GM18873 (cell line): Measurements from ENCODE around the gene FBXL16.

Experiments
- ATAC-seq: cut with Tn5 transposase; IDR thresholded peaks from one replicate; pipeline ENCODE4 v1.9.1; 2021; ENCODE audit warnings: mild to moderate bottlenecking, moderate library complexity, moderate number of reproducible peaks; ENCODE audit not compliant: unreplicated experiment, low FRiP score

Gene FBXL16

DNA sequence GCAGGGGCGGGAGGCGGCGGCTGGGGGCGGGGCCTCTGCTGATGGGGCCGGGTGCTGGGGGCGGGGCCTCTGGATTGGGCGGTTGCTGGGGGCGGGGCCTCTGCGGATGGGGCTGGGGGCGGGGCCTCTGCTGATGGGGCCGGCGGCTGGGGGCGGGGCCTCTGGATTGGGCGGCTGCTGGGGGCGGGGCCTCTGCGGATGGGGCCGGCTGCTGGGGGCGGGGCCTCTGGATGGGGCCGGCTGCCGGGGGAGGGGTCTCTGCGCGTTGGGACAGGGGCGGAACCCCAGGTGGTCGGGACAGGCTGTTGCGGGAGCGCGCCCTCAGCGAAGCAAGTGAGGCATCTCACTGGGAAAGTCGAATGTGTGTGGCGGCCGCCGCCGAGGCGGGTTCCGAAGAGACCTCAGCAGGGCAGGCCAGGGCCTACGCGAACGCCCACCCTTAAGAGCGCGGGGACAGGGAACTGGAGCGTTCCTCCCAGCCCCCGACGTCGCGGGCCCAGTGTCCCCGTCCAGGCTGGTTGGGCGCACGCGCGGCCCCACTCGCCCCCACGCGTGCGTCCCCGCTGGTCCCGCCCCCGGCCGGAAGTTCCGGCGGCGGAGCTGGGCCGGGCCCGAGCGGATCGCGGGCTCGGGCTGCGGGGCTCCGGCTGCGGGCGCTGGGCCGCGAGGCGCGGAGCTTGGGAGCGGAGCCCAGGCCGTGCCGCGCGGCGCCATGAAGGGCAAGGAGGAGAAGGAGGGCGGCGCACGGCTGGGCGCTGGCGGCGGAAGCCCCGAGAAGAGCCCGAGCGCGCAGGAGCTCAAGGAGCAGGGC, 25.6 kb downstream of the FBXL16 start, which contains the start of gene STUB1:
STUB1 (plus strand) TSS at position 597 of the 811 bp plus-strand sequence; CDS start at position 713, 116 bp downstream.
- no peak for ATAC-seq

DNA sequence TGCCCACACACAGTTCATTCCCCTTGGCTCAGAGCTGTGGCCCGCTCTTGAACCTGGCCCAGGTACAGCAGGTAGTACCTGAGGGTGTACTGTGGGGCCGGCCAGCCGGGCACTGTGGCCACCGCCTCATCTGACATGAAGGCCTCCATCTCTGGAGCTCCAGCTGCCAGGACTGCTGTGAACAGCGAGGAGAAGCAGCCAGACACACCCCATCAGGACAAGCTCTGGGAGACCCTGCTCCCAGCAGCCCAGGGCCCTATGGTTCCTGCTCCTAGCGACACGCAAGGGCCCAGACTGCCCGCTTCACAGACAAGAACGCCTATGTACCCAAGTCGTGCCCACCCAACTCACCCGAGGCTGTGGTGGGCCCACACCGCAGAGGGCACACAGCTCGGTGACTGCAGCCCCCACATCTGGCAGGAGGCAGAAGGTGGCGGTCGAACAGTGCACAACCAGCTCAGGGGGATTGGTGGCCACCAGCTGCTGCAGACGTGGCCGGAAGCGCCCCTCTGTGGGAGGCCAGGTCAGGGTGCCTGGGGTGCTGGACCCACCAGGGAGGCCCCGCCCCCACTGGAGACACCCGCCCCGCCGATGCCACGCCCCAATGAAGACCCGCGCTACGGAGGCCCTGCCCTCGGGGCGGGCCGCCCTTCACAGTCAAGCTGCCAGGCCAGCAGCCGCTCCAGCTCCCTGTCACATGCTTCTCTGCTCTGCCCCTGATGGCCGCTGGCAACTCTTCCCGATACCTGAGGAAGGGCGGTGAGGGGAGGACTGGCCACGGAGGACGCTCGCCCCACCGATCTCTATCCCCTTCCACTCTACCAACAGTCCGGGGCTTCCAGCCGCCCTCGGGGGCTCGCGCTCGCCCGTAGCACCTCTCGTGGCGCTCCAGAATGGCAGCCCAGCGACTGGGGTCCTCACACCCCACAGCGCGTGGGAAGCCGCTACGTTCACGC, 26.5 kb downstream of the FBXL16 start:
- ATAC-seq = no peak

DNA sequence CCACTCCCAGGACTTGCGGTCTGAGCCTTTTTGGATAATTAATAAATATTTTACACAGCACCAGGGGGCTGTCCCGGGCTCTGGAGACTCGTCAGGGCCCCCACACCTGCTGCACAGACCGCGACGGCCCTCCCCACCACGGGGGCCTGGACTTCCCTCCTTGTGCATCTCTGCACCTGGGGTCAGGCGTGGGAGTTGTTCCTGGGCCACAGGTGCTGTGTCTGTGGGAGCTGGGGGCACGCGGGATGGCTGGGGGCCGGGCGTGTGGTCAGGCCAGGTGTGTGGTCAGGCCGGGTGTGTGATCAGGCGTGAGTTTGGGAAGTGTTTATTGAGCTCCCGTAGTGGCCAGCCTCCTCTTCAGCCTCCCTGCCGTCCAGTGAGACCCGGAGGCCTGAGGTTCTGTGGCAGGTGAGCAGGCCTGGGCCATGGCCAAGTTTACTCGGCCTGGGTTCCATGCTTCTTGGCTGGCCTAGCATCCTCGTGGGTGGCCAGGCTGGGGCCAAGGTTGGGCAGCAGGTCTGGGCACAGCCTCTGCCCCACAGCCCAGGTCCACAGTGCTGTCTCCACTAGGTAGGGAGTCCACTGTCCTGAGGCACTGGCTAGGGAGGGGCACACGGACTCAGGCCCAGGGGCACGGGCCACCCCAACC, 27.3 kb downstream of the FBXL16 start:
- no peak for ATAC-seq

DNA sequence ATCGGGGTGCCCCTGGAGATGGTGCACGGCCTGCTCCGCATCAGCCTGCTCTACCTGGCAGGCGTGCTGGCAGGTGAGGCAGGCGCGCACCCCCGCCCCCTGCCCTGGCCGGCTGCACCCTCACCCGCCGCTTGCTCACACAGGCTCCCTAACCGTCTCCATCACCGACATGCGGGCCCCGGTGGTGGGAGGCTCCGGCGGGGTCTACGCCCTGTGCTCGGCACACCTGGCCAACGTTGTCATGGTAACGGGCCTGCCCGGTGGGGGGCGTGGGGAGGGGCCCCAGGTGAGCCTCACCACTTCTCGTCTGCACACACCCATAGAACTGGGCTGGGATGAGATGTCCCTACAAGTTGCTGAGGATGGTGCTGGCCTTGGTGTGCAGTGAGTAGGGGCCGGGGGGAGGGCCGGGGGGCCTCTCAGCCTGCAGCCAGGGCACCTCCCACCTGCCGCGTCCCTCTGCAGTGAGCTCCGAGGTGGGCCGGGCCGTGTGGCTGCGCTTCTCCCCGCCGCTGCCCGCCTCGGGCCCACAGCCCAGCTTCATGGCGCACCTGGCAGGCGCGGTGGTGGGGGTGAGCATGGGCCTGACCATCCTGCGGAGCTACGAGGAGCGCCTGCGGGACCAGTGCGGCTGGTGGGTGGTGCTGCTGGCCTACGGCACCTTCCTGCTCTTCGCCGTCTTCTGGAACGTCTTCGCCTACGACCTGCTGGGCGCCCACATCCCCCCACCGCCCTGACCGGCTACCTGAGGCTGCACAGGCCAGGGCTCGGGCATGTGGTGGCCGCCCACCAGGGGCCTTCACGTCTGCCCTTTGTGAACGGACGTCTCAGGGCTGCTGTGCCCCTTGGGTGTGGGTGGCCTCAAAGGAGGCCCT, 28.0 kb downstream of the FBXL16 start:
- no peak for ATAC-seq

DNA sequence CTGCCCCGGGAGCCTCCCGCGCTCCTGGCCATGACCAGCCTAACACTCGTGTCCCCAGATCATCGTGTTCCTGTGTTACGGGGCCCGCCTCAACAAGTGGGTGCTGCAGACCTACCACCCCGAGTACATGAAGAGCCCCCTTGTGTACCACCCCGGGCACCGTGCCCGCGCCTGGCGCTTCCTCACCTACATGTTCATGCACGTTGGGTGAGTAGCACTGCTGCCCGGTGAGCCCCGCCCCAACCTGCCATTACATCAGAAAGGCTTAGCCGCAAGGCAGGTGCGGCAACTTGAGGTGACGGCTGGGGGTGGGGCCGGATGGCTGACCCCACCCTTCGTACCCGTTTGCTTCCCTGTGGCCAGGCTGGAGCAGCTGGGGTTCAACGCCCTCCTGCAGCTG, 28.7 kb downstream of the FBXL16 start:
- ATAC-seq = no peak

DNA sequence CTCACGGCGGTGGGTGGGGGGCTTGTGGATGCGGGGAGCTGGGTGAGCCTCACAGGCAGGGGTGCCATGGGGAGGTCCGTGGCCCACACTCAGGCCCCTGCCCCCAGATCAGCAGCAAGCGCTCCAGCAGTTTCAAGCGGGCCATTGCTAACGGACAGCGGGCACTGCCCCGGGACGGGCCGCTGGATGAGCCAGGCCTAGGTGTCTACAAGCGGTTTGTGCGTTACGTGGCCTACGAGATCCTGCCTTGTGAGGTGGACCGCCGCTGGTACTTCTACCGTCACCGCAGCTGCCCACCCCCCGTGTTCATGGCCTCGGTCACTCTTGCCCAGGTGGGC, 29.1 kb downstream of the FBXL16 start:
- no peak for ATAC-seq

DNA sequence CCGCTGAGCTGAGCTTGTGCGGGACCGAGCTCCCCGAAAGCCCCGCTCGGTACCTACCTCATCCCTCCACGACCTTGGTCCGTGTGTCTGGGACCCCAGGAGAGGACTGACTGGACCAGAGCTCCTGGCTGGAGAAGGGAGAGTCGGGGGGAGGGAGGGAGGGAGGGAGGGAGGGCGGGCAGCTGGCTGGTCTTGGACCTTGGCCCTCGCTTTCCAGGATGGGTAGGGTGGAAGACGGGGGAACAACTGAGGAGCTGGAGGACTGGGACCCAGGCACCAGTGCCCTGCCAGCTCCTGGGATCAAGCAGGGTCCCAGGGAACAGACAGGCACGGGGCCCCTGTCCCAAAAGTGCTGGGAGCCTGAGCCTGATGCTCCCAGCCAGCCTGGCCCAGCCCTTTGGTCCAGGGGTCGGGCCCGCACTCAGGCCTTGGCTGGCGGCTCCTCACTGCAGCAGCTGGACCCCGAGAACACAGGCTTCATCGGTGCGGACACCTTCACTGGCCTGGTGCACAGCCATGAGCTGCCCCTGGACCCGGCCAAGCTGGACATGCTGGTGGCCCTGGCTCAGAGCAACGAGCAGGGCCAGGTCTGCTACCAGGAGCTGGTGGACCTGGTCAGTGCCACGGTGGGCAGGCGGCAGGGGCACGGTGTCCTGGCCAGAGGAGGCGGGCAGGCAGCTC, 29.6 kb downstream of the FBXL16 start:
- no peak for ATAC-seq

DNA sequence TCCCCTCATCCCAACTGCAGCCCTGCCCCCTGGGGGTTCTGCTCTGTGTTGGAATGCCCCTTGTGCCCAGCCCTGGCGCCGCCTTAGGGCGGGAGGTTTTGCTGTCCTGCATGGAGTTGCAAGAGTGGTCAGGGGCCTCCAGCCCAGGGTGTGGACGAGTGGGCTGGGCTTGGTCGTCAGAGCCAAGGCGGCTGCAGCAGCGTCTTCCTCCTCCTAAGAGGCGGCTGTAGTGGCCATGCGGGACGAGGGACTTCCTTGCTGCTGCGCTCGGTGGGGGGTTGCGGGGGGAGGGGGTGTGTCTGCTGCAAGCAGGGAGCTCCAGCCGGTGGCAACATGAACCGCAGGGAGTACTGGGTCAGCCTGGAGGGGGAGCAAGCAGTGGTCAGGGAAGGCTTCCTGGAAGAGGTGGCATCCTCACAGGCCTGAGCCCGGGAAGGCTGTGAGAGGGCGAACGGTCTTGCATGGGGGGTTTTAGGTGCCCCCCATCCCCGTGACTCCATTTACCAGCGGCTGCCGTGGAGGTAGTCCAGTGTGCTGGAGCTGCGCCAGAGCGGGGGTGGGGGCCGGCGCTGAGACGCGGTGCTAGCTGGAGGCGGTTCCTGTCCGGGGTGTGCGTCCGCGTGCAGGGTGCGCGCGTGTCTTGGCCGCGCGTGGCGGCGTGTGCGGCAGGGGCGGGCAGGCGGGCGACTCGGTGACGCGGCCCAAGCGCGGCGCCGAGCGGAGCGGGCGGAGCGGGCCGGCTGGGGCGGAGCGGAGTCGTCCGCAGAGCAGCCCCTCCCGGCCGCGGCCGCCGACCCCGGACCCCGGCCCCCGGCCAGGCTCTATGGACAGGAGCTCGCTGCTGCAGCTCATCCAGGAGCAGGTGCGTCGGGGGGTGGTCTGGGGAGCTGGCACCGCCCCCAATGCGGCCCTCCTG, 30.4 kb downstream of the FBXL16 start, which contains the start of gene RHBDL1:
RHBDL1 (plus strand) TSS at position 704 of the 916 bp plus-strand sequence; CDS start at position 824, 120 bp downstream.
- ATAC-seq = no peak

DNA sequence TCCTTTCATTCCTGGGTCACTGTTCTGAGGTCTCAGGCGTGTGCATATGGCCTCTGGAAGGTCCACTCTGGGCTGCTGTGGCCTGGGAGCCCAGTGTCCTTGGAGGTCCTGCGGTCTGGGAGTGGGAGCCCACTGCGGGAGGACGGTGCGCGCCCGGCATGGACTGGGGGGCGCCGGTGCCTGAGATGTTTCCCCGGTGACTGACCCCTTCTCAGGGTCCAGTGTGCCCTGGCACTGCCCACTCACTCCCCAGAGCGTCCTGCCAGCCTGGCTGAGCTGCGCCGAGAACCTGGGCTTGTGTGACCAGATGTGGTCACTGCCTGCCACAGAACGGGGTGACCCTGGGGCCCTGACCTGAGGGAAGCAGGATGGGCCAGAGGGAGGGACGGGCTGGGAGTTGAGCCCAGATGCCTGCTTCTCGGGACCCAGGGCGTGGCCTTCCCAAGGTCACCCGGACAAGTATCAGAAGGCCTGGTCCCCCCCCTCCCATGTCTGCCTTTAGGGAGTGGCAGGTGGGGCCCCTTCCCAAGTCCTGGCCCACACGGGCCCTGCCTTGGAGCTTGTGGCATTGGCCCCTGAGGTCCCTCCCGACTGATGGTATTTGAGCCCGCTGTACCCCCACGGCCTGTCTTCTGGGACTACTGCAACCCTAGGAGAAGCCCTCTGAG, 31.3 kb downstream of the FBXL16 start:
- no peak for ATAC-seq

DNA sequence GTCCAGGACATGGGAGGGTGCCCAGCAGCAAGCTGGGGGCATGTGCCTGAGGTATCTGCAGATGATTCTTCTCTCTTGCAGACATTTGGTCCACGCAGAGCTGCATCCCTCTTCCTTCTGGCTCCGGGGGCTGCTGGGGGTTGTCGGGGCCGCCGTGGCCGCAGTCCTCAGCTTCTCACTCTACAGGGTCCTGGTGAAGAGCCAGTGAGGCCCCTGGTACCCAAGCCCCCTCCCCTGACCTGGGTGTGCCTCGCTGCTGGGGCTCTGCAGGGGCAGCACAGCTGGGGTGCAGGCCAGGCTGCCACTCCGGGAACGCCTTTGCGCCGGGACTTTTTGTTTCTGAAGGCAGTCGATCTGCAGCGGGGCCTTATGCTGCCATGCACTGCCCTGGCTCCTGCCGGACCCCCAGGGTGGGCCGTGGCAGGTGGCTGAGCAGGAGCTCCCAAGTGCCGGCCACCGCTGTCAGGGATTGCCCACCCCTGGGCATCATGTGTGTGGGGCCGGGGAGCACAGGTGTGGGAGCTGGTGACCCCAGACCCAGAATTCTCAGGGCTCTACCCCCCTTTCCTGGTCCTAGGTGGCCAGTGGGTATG, 32.1 kb downstream of the FBXL16 start:
- no peak for ATAC-seq

DNA sequence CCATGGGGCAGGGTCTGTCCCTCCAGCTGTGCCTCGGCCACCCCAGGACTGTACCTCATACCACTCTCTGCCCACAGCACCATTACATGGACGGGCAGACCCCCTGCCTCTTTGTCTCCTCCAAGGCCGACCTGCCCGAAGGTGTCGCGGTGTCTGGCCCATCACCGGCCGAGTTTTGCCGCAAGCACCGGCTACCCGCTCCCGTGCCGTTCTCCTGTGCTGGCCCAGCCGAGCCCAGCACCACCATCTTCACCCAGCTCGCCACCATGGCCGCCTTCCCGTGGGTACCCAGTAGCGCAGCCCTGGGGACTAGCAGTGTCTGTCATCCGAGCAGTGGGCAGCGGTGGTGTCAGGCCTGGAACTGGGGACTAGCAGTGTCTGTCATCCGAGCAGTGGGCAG, 32.8 kb downstream of the FBXL16 start:
- no peak for ATAC-seq

DNA sequence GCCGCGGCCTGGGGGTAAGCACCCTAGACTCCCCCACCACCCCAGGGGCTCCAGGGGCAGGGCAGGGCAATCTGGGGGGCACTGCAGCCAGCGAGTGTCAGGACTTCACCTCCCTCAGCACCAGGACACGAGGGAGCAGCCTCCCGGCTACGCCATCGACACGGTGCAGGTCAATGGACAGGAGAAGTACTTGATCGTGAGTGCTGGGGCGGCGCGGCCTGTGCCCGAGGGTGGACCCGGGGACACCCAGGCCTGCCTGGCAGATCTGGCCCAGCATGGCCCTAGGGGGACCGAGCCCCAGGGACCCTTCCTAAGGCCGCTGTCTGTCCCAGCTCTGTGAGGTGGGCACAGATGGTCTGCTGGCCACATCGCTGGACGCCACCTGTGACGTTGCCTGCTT, 33.2 kb downstream of the FBXL16 start:
- no peak for ATAC-seq

DNA sequence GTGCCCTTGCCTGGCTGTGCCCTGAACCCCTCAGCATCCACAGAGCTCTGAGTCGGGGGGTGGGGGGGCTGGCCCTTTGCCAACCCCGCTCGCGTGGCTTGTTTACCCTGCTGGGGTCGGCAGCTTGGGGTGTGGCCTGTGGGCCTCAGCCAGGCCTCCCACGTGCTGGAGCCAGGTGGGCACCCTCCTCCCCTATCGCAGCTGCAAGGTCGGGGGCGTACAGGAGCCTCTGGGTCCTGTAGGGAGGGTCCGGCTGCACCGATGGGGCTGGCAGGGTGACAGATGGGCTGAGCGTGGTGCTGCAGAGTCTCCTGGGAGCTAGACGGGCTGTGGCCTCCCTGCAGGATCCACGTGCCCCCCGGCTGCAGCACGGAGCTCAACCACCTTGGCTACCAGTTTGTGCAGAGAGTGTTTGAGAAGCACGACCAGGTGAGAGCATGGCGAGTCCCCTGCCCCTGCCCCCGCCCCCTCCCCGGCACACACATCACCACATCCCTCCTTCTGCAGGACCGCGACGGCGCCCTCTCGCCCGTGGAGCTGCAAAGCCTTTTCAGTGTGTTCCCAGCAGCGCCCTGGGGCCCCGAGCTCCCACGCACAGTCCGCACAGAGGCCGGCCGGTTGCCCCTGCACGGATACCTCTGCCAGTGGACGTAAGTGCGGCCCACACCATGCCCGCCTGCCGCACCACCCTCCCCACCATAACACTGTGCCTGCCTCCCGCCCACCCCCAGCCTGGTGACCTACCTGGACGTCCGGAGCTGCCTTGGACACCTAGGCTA, 34.1 kb downstream of the FBXL16 start:
- no peak for ATAC-seq

DNA sequence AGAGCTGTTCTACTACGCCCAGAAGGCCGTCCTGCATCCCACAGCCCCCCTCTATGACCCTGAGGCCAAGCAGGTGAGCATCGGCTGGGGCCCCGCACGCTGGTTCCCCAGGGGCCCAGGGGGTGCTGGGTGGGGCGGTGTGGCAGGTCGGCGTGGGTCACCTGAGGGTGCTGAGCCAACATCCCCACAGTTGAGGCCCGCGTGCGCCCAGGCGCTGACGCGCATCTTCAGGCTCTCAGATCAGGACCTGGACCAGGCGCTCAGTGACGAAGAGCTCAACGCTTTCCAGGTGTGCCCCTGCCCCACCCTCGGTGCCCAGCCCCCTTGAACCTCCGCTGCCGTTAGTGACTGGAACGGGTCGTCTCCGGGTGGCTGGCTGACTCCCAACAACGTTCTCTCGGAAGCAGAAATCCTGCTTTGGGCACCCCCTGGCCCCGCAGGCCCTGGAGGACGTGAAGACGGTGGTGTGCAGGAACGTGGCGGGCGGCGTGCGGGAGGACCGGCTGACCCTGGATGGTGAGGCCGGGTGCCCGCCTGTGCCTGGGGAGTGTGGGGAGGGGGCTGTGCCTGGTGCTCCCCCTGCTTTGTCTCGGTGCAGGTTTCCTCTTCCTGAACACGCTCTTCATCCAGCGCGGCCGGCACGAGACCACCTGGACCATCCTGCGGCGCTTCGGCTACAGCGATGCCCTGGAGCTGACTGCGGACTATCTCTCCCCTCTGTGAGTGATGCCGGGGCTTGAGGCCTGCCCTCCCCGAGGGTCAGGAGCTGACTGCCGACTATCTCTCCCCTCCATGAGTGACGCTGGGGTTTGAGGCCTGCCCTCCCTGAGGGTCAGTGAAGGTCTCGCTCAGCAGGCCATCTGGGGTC, 34.9 kb downstream of the FBXL16 start:
- no peak for ATAC-seq

DNA sequence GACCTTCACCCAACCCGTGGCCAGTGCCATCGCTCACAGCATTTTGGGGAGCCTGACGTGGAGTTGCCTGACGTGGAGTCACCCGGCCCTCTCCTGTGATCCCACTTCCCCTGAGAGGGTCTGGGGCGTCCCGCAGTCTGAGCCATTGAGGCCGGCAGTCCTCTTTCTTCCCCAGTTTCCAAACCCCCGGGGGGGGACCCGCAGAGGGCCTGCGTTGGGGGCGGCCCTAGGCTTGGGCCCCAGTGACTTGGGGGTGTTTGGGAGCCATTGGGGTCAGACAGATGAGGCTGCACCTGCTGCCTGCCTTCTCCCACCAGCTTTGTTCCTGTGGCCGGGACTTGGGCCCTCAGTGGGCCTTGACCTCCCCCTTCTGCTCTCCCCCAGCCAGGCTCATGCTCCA, 35.9 kb downstream of the FBXL16 start:
- no peak for ATAC-seq
